ENCODE measurements around the gene PGAP2.

The PGAP2 gene

GRCh38 chr11:3832816-3833215 lies 24.5 kb downstream of the PGAP2 start:
- no peak overlapping the region for H3K4me3 ChIP-seq (replicated peaks; ENCODE audit: low read depth, low read length)

GRCh38 chr11:3833449-3833848 lies 25.1 kb downstream of the PGAP2 start:
- DNase-seq (ENCODE audit: low read depth), result no peak
- no peak overlapping the region for H3K4me3 ChIP-seq (replicated peaks; ENCODE audit: low read depth, low read length)
- TF ChIP-seq CTCF (IDR thresholded peaks at IDR 0.05; ENCODE audit: low read length, missing control alignments), result no peak

More at GRCh38 chr11:3832816-3833215, 24.5 kb downstream of the PGAP2 start:
- TF ChIP-seq CTCF (IDR thresholded peaks at IDR 0.05; ENCODE audit: low read length, missing control alignments), result no peak
- no peak for DNase-seq (ENCODE audit: low read depth)

GRCh38 chr11:3834349-3834663 lies 25.9 kb downstream of the PGAP2 start:
- DNase-seq (ENCODE audit: low read depth), result no peak
- H3K4me3 ChIP-seq (replicated peaks; ENCODE audit: low read depth, low read length), result no peak overlapping the region

GRCh38 chr11:3834664-3835461 lies 26.5 kb downstream of the PGAP2 start:
- no peak for DNase-seq (ENCODE audit: low read depth)
- no peak overlapping the region for H3K4me3 ChIP-seq (replicated peaks; ENCODE audit: low read depth, low read length)
- TF ChIP-seq CTCF (IDR thresholded peaks at IDR 0.05; ENCODE audit: low read length, missing control alignments), result no peak

More at GRCh38 chr11:3834349-3834663, 25.9 kb downstream of the PGAP2 start:
- TF ChIP-seq CTCF (IDR thresholded peaks at IDR 0.05; ENCODE audit: low read length, missing control alignments), result no peak

GRCh38 chr11:3835751-3836150 lies 27.4 kb downstream of the PGAP2 start:
- H3K4me3 ChIP-seq (replicated peaks; ENCODE audit: low read depth, low read length), result no peak overlapping the region
- no peak for DNase-seq (ENCODE audit: low read depth)
- no peak for TF ChIP-seq CTCF (IDR thresholded peaks at IDR 0.05; ENCODE audit: low read length, missing control alignments)

- no peak for TF ChIP-seq CTCF (IDR thresholded peaks at IDR 0.05; ENCODE audit: low read length, missing control alignments)
- DNase-seq (ENCODE audit: low read depth), result no peak
- no peak overlapping the region for H3K4me3 ChIP-seq (replicated peaks; ENCODE audit: low read depth, low read length)
These were observed 28.5 kb downstream of the PGAP2 start for GRCh38 chr11:3836903-3837302.

GRCh38 chr11:3837793-3838192 lies 29.4 kb downstream of the PGAP2 start:
- no peak overlapping the region for H3K4me3 ChIP-seq (replicated peaks; ENCODE audit: low read depth, low read length)
- peak; percentile 47 for DNase-seq (ENCODE audit: low read depth)
- no peak for TF ChIP-seq CTCF (IDR thresholded peaks at IDR 0.05; ENCODE audit: low read length, missing control alignments)

Data from fibroblast of pulmonary artery (primary cell).